ENCODE measurements around the gene NYAP1.
"Not testable (repeated sequence)": the region's sequence is repeated elsewhere in the genome, so short reads cannot be mapped to it uniquely, and the experiment has no call there.

The NYAP1 gene

GRCh38 chr7:100540073-100540723, 56.5 kb downstream of the NYAP1 start:
- DNase-seq (ENCODE audit: low read depth in 3 of 3, low spot score in 1 of 3): no peak

GRCh38 chr7:100541309-100541708, 57.6 kb downstream of the NYAP1 start:
- not testable (repeated sequence) for DNase-seq (ENCODE audit: low read depth in 3 of 3, low spot score in 1 of 3)

DNA sequence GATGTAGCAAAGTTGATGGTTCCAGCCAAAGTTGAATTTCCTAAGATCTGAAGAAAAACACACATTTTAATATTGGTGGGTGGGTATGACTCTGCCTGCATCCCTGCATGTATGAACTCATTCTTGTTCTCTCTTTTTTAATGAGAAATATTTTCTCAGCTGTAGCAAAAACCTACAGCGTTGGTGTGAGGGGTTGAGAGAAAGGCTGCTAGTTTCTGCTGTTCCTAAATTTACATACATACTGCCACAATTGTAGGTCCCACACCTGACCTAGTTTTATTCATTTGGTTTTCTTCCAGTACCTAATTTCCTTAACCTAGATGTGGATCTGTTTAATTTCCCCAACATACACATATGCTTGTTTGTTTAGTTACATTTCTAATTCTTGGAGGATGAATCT, 59.9 kb downstream of the NYAP1 start:
- DNase-seq (ENCODE audit: low read depth in 3 of 3, low spot score in 1 of 3): no peak

GRCh38 chr7:100544386-100544785, 60.7 kb downstream of the NYAP1 start:
- DNase-seq (ENCODE audit: low read depth in 3 of 3, low spot score in 1 of 3): no peak
